AG04449 (cell line): ENCODE data around the gene COL5A1.

Experiments used
- CTCF ChIA-PET: fragments of 350-600 bp; formaldehyde crosslinking; extraction: SDS; loops from one replicate; lab custom pipeline; 2021; ENCODE audit warnings: antibody characterized with exemption; lab: Yijun Ruan, JAX
- POLR2A ChIA-PET: fragments of 400-600, 350-600 bp; formaldehyde crosslinking; extraction: SDS; loops from one replicate; lab custom pipeline; 2020; ENCODE audit warnings: antibody characterized with exemption, inconsistent platforms; lab: Yijun Ruan, JAX
- DNase-seq: peaks from one replicate; pipeline ENCODE4 v3.0.0-alpha.2; 2010; ENCODE audit warnings: low read depth, low spot score
- H3K4me3 ChIP-seq: 2 replicates; pipeline ENCODE4 v1.5.1; 2011; ENCODE audit warnings: low read depth, mild to moderate bottlenecking, control low read depth, low read length
- CTCF ChIP-seq: IDR thresholded peaks from one replicate; pipeline ENCODE4 v1.5.1; 2011; ENCODE audit warnings: mild to moderate bottlenecking, moderate library complexity, low read length, control low read depth, inconsistent platforms; ENCODE audit not compliant: insufficient read depth; ENCODE audit errors: missing control alignments

Gene COL5A1

GRCh38 chr9:134744385-134745295, 103.0 kb downstream of the COL5A1 start:
- CTCF ChIA-PET: interaction anchor here (1.0 to 1.6 kb wide), 3 partner anchors 10 to 299 kb away, joined by 3 read pairs; no protein-coding TSS in a partner anchor

GRCh38 chr9:134747951-134748489, 106.4 kb downstream of the COL5A1 start:
- ChIA-PET CTCF (no interaction called here), POLR2A (no interaction called here)
- no peak for TF ChIP-seq CTCF
- no peak overlapping the region for H3K4me3 ChIP-seq
- DNase-seq: no peak

More at GRCh38 chr9:134744385-134745295, 103.0 kb downstream of the COL5A1 start:
- POLR2A ChIA-PET: no interaction called here
- no peak for DNase-seq
- no peak for TF ChIP-seq CTCF
- H3K4me3 ChIP-seq: no peak overlapping the region

GRCh38 chr9:134748591-134748990, 107.0 kb downstream of the COL5A1 start:
- POLR2A ChIA-PET: no interaction called here
- DNase-seq: no peak
- CTCF ChIA-PET: no interaction called here
- TF ChIP-seq CTCF: no peak
- no peak overlapping the region for H3K4me3 ChIP-seq

- no peak overlapping the region for H3K4me3 ChIP-seq
- ChIA-PET POLR2A (no interaction called here), CTCF (interaction anchor here (1.2 to 2.8 kb wide), 6 partner anchors 10 to 302 kb away, joined by 4 to 14 read pairs (median 4); no protein-coding TSS in a partner anchor)
- DNase-seq: no peak
- TF ChIP-seq CTCF: no peak
Observed at GRCh38 chr9:134750450-134751155, 109.0 kb downstream of the COL5A1 start.

- H3K4me3 ChIP-seq: no peak overlapping the region
- DNase-seq: no peak
- ChIA-PET POLR2A (no interaction called here), CTCF (interaction anchor here (0.8 to 2.8 kb wide), 5 partner anchors 8 to 303 kb away, joined by 3 to 14 read pairs (median 4); no protein-coding TSS in a partner anchor)
- TF ChIP-seq CTCF: no peak
Observed at GRCh38 chr9:134751622-134752021, 110.0 kb downstream of the COL5A1 start.
